KMS-11 (cell line): Measurements from ENCODE around the gene CRTAC1.

Source experiments
- H2AFZ ChIP-seq: fragments of 200-600 bp; sonication (generic); 2 replicates; pipeline ENCODE4 v1.6.1; 2016; ENCODE audit warnings: antibody characterized with exemption, mixed run types, low read depth
- H3K27ac ChIP-seq: fragments of 200-600 bp; sonication (generic); 2 replicates; pipeline ENCODE4 v1.6.1; 2016; ENCODE audit warnings: mild to moderate bottlenecking, mixed run types
- H3K27me3 ChIP-seq: fragments of 200-600 bp; sonication (generic); 2 replicates; pipeline ENCODE4 v1.6.1; 2017; ENCODE audit warnings: mild to moderate bottlenecking, low read depth, mixed run types, moderate library complexity; ENCODE audit not compliant: insufficient read depth
- H3K36me3 ChIP-seq: fragments of 200-600 bp; sonication (generic); 2 replicates; pipeline ENCODE4 v1.6.1; 2017; ENCODE audit warnings: mild to moderate bottlenecking, mixed run types; ENCODE audit not compliant: insufficient read depth
- H3K4me1 ChIP-seq: fragments of 200-600 bp; sonication (generic); 2 replicates; pipeline ENCODE4 v1.6.1; 2016; ENCODE audit warnings: mild to moderate bottlenecking, low read depth, mixed run types; ENCODE audit not compliant: poor library complexity, severe bottlenecking
- H3K4me2 ChIP-seq: fragments of 200-600 bp; sonication (generic); 2 replicates; pipeline ENCODE4 v1.7.0; 2016; ENCODE audit warnings: mild to moderate bottlenecking, mixed run types
- H3K4me3 ChIP-seq: fragments of 200-600 bp; sonication (generic); IDR thresholded peaks from 2 replicates; pipeline ENCODE4 v1.6.1; 2017; ENCODE audit warnings: low read depth, low read length, mixed read lengths; ENCODE audit not compliant: insufficient read depth
- H3K79me2 ChIP-seq: fragments of 200-600 bp; sonication (generic); 2 replicates; pipeline ENCODE4 v1.6.1; 2016; ENCODE audit warnings: low read depth, mixed run types; ENCODE audit not compliant: insufficient read depth
- H3K9ac ChIP-seq: fragments of 200-600 bp; sonication (generic); 2 replicates; pipeline ENCODE4 v1.6.1; 2016; ENCODE audit warnings: mild to moderate bottlenecking, mixed run types
- H4K20me1 ChIP-seq: fragments of 200-600 bp; sonication (generic); 2 replicates; pipeline ENCODE4 v1.6.1; 2016; ENCODE audit warnings: mild to moderate bottlenecking, mixed run types; ENCODE audit not compliant: insufficient read depth
- TF ChIP-seq, protein P1 (sequence below): fragments of 200-600 bp; sonication (generic); conservative IDR thresholded peaks from 2 replicates; pipeline ENCODE4 v1.6.1; 2017; ENCODE audit warnings: low read depth, mild to moderate bottlenecking, antibody characterized with exemption, low read length, moderate library complexity, mixed read lengths

CRTAC1 gene

GRCh38 chr10:97903128-97904017 lies 127.0 kb downstream of the CRTAC1 start:
- no peaks in the 10 kb centered on the region for H3K4me1 ChIP-seq
- no peak overlapping the region for H3K27ac ChIP-seq
- no peak overlapping the region for H3K4me3 ChIP-seq
- no peaks in the 10 kb centered on the region for H3K36me3 ChIP-seq
- H3K27me3 ChIP-seq, result peaks cover 38% of the 10 kb centered on the region
- H4K20me1 ChIP-seq, result no peaks in the 10 kb centered on the region
- TF ChIP-seq, protein P1, sequence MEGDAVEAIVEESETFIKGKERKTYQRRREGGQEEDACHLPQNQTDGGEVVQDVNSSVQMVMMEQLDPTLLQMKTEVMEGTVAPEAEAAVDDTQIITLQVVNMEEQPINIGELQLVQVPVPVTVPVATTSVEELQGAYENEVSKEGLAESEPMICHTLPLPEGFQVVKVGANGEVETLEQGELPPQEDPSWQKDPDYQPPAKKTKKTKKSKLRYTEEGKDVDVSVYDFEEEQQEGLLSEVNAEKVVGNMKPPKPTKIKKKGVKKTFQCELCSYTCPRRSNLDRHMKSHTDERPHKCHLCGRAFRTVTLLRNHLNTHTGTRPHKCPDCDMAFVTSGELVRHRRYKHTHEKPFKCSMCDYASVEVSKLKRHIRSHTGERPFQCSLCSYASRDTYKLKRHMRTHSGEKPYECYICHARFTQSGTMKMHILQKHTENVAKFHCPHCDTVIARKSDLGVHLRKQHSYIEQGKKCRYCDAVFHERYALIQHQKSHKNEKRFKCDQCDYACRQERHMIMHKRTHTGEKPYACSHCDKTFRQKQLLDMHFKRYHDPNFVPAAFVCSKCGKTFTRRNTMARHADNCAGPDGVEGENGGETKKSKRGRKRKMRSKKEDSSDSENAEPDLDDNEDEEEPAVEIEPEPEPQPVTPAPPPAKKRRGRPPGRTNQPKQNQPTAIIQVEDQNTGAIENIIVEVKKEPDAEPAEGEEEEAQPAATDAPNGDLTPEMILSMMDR, result no peak
- no peaks in the 10 kb centered on the region for H3K79me2 ChIP-seq
- H2AFZ ChIP-seq, result no peak overlapping the region
- H3K4me2 ChIP-seq, result no peak overlapping the region
- no peak overlapping the region for H3K9ac ChIP-seq

DNA sequence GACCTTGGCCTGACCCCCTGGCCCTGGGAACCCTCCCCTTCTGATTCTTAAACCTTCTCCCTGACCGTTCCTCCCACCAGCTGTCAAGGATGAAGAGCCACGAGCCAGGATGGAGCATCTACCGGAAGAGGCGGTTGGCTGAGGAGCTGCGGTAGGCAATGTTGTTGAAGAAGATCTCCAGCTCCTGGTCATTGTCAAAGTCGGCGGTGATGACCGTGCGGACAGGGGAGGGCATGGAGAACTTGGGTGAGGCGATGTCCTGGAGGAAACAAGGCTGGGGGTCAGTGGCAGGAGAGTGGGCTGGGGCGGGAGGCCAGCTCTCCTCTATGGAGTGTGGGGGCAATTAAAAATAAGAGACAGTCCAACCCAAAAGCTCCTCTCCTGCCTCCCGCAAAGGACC lies 129.0 kb downstream of the CRTAC1 start:
- Histone ChIP-seq H3K79me2 (no peaks in the 10 kb centered on the region), H4K20me1 (no peaks in the 10 kb centered on the region), H3K9ac (no peak overlapping the region), H2AFZ (no peak overlapping the region), H3K4me3 (no peak overlapping the region), H3K36me3 (no peaks in the 10 kb centered on the region), H3K27ac (no peak overlapping the region), H3K27me3 (peaks cover 36% of the 10 kb centered on the region), H3K4me2 (no peak overlapping the region), H3K4me1 (no peaks in the 10 kb centered on the region)
- TF ChIP-seq, protein P1, result no peak

DNA sequence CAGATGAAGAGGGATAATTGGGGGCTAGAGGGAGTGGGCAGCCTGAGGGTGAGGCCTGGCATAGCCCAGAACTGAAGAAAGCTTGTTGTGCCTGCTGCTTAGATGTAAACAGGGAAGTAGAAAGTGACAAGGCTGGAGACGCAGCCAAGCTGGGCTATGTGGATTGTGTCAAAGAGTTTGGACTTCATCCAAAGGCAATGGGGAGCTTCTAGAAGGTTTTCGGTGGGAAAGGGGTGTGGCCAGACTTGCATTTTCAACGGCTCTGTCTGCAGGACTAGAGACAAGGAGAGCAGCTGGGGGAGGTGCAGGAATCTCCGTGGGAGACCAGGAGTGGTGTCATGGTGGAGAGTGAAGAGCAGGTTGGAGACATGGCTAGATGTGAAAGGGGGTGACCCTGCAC lies 132.0 kb downstream of the CRTAC1 start:
- H3K79me2 ChIP-seq, result no peaks in the 10 kb centered on the region
- H3K36me3 ChIP-seq, result no peaks in the 10 kb centered on the region
- no peaks in the 10 kb centered on the region for H3K4me1 ChIP-seq
- TF ChIP-seq, protein P1, result no peak
- peaks cover 23% of the 10 kb centered on the region; the same call in 1 of the 2 replicates for H3K27me3 ChIP-seq
- H2AFZ ChIP-seq, result no peak overlapping the region
- H4K20me1 ChIP-seq, result no peaks in the 10 kb centered on the region
- H3K4me3 ChIP-seq, result no peak overlapping the region
- no peak overlapping the region for H3K27ac ChIP-seq
- H3K4me2 ChIP-seq, result no peak overlapping the region
- H3K9ac ChIP-seq, result no peak overlapping the region

DNA sequence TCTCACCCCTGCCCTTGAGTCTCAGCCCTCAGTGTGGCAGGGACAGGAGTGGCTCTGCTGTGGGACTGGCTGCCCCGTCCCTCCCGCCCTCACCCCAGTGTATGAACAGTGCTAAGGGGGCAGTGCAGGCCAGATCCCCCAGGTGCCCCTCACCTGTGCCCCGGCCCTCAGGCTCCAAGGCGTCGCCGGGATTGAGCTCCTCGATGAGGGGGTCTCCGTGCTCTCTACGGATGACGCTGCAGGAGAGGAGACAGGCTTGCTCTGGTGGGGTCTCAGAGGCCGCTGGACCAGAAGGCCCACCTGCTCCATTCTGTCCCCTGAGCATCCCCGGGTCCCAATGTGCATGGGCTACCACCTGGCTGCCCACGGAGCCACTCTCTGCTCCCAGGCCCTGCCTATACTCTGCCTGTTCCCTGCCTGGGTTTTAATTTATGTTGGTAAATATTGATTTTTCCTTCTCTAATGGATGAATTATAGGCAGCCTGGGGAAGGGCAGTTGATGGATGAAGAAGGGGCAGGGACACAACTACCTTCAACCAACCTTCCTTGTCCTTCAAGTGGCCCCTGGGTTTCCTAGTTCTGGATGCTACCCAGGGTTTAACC lies 133.6 kb downstream of the CRTAC1 start:
- Histone ChIP-seq H3K4me2 (no peak overlapping the region), H4K20me1 (no peaks in the 10 kb centered on the region), H3K27ac (no peak overlapping the region), H2AFZ (no peak overlapping the region), H3K36me3 (no peaks in the 10 kb centered on the region), H3K4me1 (no peaks in the 10 kb centered on the region), H3K79me2 (no peaks in the 10 kb centered on the region), H3K9ac (no peak overlapping the region), H3K27me3 (peaks cover 19% of the 10 kb centered on the region; the same call in 1 of the 2 replicates), H3K4me3 (no peak overlapping the region)
- TF ChIP-seq, protein P1, result no peak
